ENCODE data around the gene ACOX2.

GRCh38 chr3:58566398-58567250 is 29.6 kb upstream of the ACOX2 start:
- TF ChIP-seq GATA2 (IDR thresholded peaks at IDR 0.05; ENCODE audit: low read depth, low read length): no peak
- TF ChIP-seq GATA3 (IDR thresholded peaks at IDR 0.05; ENCODE audit: low read depth, low read length): no peak

All from SH-SY5Y (cell line).